HEK293 (cell line): ENCODE data around the gene ACRBP.

Source experiments
- CTCF ChIA-PET: fragments of 350-600 bp; formaldehyde crosslinking; extraction: SDS; loops from one replicate; lab custom pipeline; 2021; ENCODE audit warnings: antibody characterized with exemption; lab: Yijun Ruan, JAX
- POLR2A ChIA-PET: fragments of 300-600 bp; formaldehyde crosslinking; extraction: SDS; loops from one replicate; lab custom pipeline; 2020; ENCODE audit warnings: antibody characterized with exemption, inconsistent platforms; lab: Yijun Ruan, JAX
- H3K27ac ChIP-seq: fragments of 200-500 bp; sonication (Bioruptor generic); 2 replicates; pipeline ENCODE4 v1.5.1; 2014; ENCODE audit warnings: low read depth, low read length, control low read depth, inconsistent platforms; ENCODE audit errors: extremely low read depth
- H3K36me3 ChIP-seq, 2 experiments: fragments of 200-500 bp in 1 of 2; sonication (Bioruptor generic) in 1 of 2; 1 replicate in 1 of 2; 2 replicates in 1 of 2; pipeline ENCODE4 v1.5.1; 2014 to 2017; ENCODE audit warnings: inconsistent platforms in 2 of 2, low read length in 2 of 2; ENCODE audit not compliant: control insufficient read depth in 2 of 2, insufficient read depth in 1 of 2
- H3K4me1 ChIP-seq: fragments of 200-500 bp; sonication (Bioruptor generic); 2 replicates; pipeline ENCODE4 v1.5.1; 2014; ENCODE audit warnings: mild to moderate bottlenecking, low read length, inconsistent platforms; ENCODE audit not compliant: control insufficient read depth, insufficient read depth
- H3K4me3 ChIP-seq: 2 replicates; pipeline ENCODE4 v1.5.1; 2011; ENCODE audit warnings: low read depth, mild to moderate bottlenecking, control low read depth, low read length, moderate library complexity
- H3K9me3 ChIP-seq: fragments of 200-500 bp; sonication (Bioruptor generic); 2 replicates; pipeline ENCODE4 v1.5.1; 2014; ENCODE audit warnings: low read depth, low read length, inconsistent platforms; ENCODE audit not compliant: control insufficient read depth, insufficient read depth
- BCL11A ChIP-seq: fragments of 450-650 bp; formaldehyde crosslinking; IDR thresholded peaks from 2 replicates; pipeline ENCODE4 v1.5.1; 2016; ENCODE audit warnings: low read depth, missing biosample characterization, missing genetic modification characterization
- GLIS2 ChIP-seq: fragments of 450-650 bp; formaldehyde crosslinking; IDR thresholded peaks from 2 replicates; pipeline ENCODE4 v1.5.1; 2016; ENCODE audit warnings: missing biosample characterization, missing genetic modification characterization
- HOXA7 ChIP-seq: sonication (generic); formaldehyde crosslinking; IDR thresholded peaks from 2 replicates; pipeline ENCODE4 v1.8.1; 2022; ENCODE audit warnings: missing genetic modification reagents, borderline replicate concordance
- SCRT1 ChIP-seq: fragments of 450-650 bp; formaldehyde crosslinking; IDR thresholded peaks from 2 replicates; pipeline ENCODE4 v1.5.1; 2016; ENCODE audit warnings: missing biosample characterization, missing genetic modification characterization, borderline replicate concordance
- SCRT2 ChIP-seq: fragments of 450-650 bp; formaldehyde crosslinking; IDR thresholded peaks from 2 replicates; pipeline ENCODE4 v1.5.1; 2016; ENCODE audit warnings: missing biosample characterization, missing genetic modification characterization
- ZBTB21 ChIP-seq: fragments of 450-650 bp; formaldehyde crosslinking; IDR thresholded peaks from 2 replicates; pipeline ENCODE4 v1.5.1; 2017; ENCODE audit warnings: missing biosample characterization, missing genetic modification characterization
- ZNF133 ChIP-seq: fragments of 450-650 bp; formaldehyde crosslinking; IDR thresholded peaks from 2 replicates; pipeline ENCODE4 v1.5.1; 2016; ENCODE audit warnings: missing biosample characterization, missing genetic modification characterization
- ZNF140 ChIP-seq: fragments of 450-650 bp; formaldehyde crosslinking; IDR thresholded peaks from 2 replicates; pipeline ENCODE4 v1.5.1; 2016; ENCODE audit warnings: missing biosample characterization, missing genetic modification characterization
- ZNF169 ChIP-seq: fragments of 450-650 bp; formaldehyde crosslinking; IDR thresholded peaks from 2 replicates; pipeline ENCODE4 v1.5.1; 2016; ENCODE audit warnings: missing biosample characterization, missing genetic modification characterization
- ZNF211 ChIP-seq: fragments of 450-650 bp; formaldehyde crosslinking; IDR thresholded peaks from 2 replicates; pipeline ENCODE4 v1.5.1; 2016; ENCODE audit warnings: low read depth, missing biosample characterization, missing genetic modification characterization
- ZNF341 ChIP-seq: fragments of 450-650 bp; formaldehyde crosslinking; IDR thresholded peaks from 2 replicates; pipeline ENCODE4; 2016; ENCODE audit warnings: low read depth, missing biosample characterization, missing genetic modification characterization
- ZNF366 ChIP-seq: fragments of 450-650 bp; formaldehyde crosslinking; conservative IDR thresholded peaks from 2 replicates; pipeline ENCODE4 v1.5.1; 2016; ENCODE audit warnings: missing biosample characterization, missing genetic modification characterization
- ZNF394 ChIP-seq: fragments of 450-650 bp; formaldehyde crosslinking; IDR thresholded peaks from 2 replicates; pipeline ENCODE4 v1.5.1; 2016; ENCODE audit warnings: missing biosample characterization, missing genetic modification characterization, mild to moderate bottlenecking, moderate library complexity, borderline replicate concordance
- ZNF426 ChIP-seq: fragments of 450-650 bp; formaldehyde crosslinking; IDR thresholded peaks from 2 replicates; pipeline ENCODE4 v1.5.1; 2017; ENCODE audit warnings: missing biosample characterization, missing genetic modification characterization, mild to moderate bottlenecking, inconsistent platforms, moderate library complexity
- ZNF530 ChIP-seq: fragments of 450-650 bp; formaldehyde crosslinking; IDR thresholded peaks from 2 replicates; pipeline ENCODE4 v1.5.1; 2016; ENCODE audit warnings: low read depth, missing biosample characterization, missing genetic modification characterization
- ZNF629 ChIP-seq: fragments of 450-650 bp; formaldehyde crosslinking; IDR thresholded peaks from 2 replicates; pipeline ENCODE4 v1.5.1; 2017; ENCODE audit warnings: missing biosample characterization, missing genetic modification characterization
- ZNF830 ChIP-seq: fragments of 450-650 bp; IDR thresholded peaks from 2 replicates; pipeline ENCODE4 v1.5.0; 2018; ENCODE audit warnings: missing biosample characterization, missing genetic modification characterization, low read depth, mild to moderate bottlenecking, moderate library complexity
- TF ChIP-seq, protein P1 (sequence below): fragments of 450-650 bp; IDR thresholded peaks from 2 replicates; pipeline ENCODE4 v1.5.1; 2018; ENCODE audit warnings: missing biosample characterization, missing genetic modification characterization
- TF ChIP-seq, protein P2 (sequence below): fragments of 450-650 bp; formaldehyde crosslinking; IDR thresholded peaks from 2 replicates; pipeline ENCODE4 v1.5.1; 2016; ENCODE audit warnings: missing biosample characterization, missing genetic modification characterization, borderline replicate concordance
- TF ChIP-seq, protein P3 (sequence below): fragments of 450-650 bp; formaldehyde crosslinking; optimal IDR thresholded peaks from 2 replicates; pipeline ENCODE3; 2016; ENCODE audit warnings: missing biosample characterization, mild to moderate bottlenecking, missing genetic modification characterization
- TF ChIP-seq, protein P4 (sequence below): fragments of 450-650 bp; formaldehyde crosslinking; IDR thresholded peaks from 2 replicates; pipeline ENCODE4 v1.5.0; 2017; ENCODE audit warnings: missing biosample characterization, missing genetic modification characterization, borderline replicate concordance

The ACRBP gene

DNA sequence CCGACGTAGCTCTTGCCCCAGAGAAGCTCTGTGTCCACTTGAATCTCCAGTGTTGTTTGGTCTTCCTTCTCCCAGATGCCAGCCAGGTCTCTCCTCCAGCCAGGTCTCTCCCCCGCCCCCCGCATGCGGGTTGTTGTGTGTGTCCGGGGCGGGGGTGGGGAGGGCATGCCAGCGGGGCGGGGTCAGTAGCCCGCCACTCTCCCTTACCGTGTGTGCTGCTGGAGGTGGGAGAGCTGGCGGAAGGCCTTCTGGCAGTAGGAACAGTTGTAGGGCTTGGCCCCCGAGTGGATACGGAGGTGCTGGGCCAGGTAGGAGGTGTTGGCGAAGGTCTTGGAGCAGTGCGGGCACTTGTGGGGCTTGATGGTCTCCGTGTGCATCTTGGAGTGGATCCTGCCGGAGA lies 24.9 kb upstream of the ACRBP start:
- ChIA-PET CTCF (no interaction called here), POLR2A (interaction anchor here (1.7 kb wide), 1 partner anchor 17 kb away, joined by 11 read pairs; the partner anchor contains the start of gene ZNF384)
- peaks cover 71 to 100% of the 10 kb centered on the region in 2 experiments for H3K36me3 ChIP-seq
- H3K27ac ChIP-seq = no peak overlapping the region
- H3K4me3 ChIP-seq = no peak overlapping the region
- no peak for TF ChIP-seq ZNF530 (tag by site-specific recombination)
- H3K9me3 ChIP-seq = no peaks in the 10 kb centered on the region
- no peaks in the 10 kb centered on the region for H3K4me1 ChIP-seq

DNA sequence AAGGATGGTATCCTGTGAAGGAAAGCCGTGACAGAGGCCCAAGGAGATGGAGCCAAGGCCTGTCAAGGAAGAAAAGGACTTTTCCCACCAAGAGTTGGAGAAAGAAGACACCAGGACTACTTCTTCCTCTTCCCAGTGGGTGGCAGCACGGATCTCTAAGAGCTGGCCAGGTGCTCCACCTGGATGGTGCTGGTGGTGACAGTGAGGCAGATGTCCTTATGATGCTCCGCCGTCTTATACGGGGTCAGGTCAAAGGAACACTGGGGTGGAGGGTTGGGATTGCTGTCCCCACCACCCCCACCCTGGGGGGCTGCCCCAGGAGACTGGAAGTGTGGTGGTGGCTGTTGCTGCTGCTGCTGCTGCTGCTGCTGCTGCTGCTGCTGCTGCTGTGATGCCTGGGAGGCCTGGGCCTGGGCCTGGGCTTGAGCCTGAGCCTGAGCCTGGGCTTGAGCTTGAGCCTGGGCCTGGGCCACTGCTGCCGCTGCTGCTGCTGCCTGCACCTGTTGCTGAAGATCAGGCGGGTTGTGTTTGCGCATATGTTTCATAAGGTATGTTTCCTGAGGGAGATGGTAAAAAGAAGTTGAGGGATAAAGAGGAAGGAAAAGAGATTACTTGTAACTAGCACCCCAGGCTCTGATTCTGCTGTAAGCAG lies 20.5 kb upstream of the ACRBP start:
- Histone ChIP-seq H3K9me3 (no peaks in the 10 kb centered on the region), H3K4me1 (0 out of 2 replicates have a peak, but pooled peaks cover 2% of the 10 kb centered on the region), H3K27ac (no peak overlapping the region), H3K36me3 (peaks cover 53 to 66% of the 10 kb centered on the region in 2 experiments), H3K4me3 (no peak overlapping the region)
- ChIA-PET POLR2A (interaction anchor here (1.1 to 2.2 kb wide), 4 partner anchors 17 to 56 kb away, joined by 3 to 11 read pairs (median 4); partner anchors contain the start of genes COPS7A and ZNF384), CTCF (interaction anchor here (0.6 to 4.3 kb wide), 5 partner anchors 9 to 167 kb away, joined by 3 to 26 read pairs (median 3); no protein-coding TSS in a partner anchor)
- TF ChIP-seq ZNF211 (tag by site-specific recombination) (no peak), BCL11A (no peak), ZBTB21 (tag by site-specific recombination) (no peak), ZNF169 (tag by site-specific recombination) (no peak), HOXA7 (CRISPR knock-in tag) (no peak), ZNF830 (tag by site-specific recombination) (no peak), SCRT1 (peak; percentile 72; the same call in 1 of the 2 replicates), GLIS2 (tag by site-specific recombination) (peak; percentile 39), ZNF366 (tag by site-specific recombination) (no peak), ZNF629 (tag by site-specific recombination) (no peak), ZNF426 (tag by site-specific recombination) (no peak), ZNF133 (tag by site-specific recombination) (no peak), ZNF140 (tag by site-specific recombination) (no peak), ZNF341 (tag by site-specific recombination) (no peak), SCRT2 (peak; percentile 94), ZNF394 (tag by site-specific recombination) (peak; percentile 69; the same call in 1 of the 2 replicates)
- TF ChIP-seq, protein P1, sequence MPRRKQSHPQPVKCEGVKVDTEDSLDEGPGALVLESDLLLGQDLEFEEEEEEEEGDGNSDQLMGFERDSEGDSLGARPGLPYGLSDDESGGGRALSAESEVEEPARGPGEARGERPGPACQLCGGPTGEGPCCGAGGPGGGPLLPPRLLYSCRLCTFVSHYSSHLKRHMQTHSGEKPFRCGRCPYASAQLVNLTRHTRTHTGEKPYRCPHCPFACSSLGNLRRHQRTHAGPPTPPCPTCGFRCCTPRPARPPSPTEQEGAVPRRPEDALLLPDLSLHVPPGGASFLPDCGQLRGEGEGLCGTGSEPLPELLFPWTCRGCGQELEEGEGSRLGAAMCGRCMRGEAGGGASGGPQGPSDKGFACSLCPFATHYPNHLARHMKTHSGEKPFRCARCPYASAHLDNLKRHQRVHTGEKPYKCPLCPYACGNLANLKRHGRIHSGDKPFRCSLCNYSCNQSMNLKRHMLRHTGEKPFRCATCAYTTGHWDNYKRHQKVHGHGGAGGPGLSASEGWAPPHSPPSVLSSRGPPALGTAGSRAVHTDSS (tag by site-specific recombination) = no peak
- TF ChIP-seq, protein P2, sequence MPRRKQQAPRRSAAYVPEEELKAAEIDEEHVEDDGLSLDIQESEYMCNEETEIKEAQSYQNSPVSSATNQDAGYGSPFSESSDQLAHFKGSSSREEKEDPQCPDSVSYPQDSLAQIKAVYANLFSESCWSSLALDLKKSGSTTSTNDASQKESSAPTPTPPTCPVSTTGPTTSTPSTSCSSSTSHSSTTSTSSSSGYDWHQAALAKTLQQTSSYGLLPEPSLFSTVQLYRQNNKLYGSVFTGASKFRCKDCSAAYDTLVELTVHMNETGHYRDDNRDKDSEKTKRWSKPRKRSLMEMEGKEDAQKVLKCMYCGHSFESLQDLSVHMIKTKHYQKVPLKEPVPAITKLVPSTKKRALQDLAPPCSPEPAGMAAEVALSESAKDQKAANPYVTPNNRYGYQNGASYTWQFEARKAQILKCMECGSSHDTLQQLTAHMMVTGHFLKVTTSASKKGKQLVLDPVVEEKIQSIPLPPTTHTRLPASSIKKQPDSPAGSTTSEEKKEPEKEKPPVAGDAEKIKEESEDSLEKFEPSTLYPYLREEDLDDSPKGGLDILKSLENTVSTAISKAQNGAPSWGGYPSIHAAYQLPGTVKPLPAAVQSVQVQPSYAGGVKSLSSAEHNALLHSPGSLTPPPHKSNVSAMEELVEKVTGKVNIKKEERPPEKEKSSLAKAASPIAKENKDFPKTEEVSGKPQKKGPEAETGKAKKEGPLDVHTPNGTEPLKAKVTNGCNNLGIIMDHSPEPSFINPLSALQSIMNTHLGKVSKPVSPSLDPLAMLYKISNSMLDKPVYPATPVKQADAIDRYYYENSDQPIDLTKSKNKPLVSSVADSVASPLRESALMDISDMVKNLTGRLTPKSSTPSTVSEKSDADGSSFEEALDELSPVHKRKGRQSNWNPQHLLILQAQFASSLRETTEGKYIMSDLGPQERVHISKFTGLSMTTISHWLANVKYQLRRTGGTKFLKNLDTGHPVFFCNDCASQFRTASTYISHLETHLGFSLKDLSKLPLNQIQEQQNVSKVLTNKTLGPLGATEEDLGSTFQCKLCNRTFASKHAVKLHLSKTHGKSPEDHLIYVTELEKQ (tag by site-specific recombination) = no peak
- TF ChIP-seq, protein P3, sequence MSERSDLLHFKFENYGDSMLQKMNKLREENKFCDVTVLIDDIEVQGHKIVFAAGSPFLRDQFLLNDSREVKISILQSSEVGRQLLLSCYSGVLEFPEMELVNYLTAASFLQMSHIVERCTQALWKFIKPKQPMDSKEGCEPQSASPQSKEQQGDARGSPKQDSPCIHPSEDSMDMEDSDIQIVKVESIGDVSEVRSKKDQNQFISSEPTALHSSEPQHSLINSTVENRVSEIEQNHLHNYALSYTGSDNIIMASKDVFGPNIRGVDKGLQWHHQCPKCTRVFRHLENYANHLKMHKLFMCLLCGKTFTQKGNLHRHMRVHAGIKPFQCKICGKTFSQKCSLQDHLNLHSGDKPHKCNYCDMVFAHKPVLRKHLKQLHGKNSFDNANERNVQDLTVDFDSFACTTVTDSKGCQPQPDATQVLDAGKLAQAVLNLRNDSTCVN (tag by site-specific recombination) = no peak
- TF ChIP-seq, protein P4, sequence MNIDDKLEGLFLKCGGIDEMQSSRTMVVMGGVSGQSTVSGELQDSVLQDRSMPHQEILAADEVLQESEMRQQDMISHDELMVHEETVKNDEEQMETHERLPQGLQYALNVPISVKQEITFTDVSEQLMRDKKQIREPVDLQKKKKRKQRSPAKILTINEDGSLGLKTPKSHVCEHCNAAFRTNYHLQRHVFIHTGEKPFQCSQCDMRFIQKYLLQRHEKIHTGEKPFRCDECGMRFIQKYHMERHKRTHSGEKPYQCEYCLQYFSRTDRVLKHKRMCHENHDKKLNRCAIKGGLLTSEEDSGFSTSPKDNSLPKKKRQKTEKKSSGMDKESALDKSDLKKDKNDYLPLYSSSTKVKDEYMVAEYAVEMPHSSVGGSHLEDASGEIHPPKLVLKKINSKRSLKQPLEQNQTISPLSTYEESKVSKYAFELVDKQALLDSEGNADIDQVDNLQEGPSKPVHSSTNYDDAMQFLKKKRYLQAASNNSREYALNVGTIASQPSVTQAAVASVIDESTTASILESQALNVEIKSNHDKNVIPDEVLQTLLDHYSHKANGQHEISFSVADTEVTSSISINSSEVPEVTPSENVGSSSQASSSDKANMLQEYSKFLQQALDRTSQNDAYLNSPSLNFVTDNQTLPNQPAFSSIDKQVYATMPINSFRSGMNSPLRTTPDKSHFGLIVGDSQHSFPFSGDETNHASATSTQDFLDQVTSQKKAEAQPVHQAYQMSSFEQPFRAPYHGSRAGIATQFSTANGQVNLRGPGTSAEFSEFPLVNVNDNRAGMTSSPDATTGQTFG (tag by site-specific recombination) = no peak
